Breast epithelium (tissue), 3 donors: ENCODE data around the gene BUB1B.

Source experiments
- CTCF ChIP-seq, 3 donors: fragments of 450-650 bp; IDR thresholded peaks; one replicate each; pipeline ENCODE4 v1.5.1; 2016 to 2017; ENCODE audit warnings: antibody characterized with exemption in 3 of 3, mild to moderate bottlenecking in 3 of 3, moderate library complexity in 3 of 3
- POLR2A ChIP-seq: fragments of 450-650 bp; IDR thresholded peaks from one replicate; pipeline ENCODE4 v1.6.1; 2016; ENCODE audit warnings: antibody characterized with exemption, mild to moderate bottlenecking, moderate library complexity
- POLR2AphosphoS5 ChIP-seq, 3 donors: sonication (generic); formaldehyde crosslinking; IDR thresholded peaks; one replicate each; pipeline ENCODE4 v1.6.1; 2017; ENCODE audit warnings: antibody characterized with exemption in 3 of 3

GRCh38 chr15:40252141-40252437 is 91.2 kb downstream of the BUB1B start:
- no peak for TF ChIP-seq CTCF (IDR thresholded peaks at IDR 0.05)
- no peak for TF ChIP-seq POLR2A
- no peak for TF ChIP-seq POLR2AphosphoS5 (IDR thresholded peaks at IDR 0.05)
